CD8-positive, alpha-beta memory T cell (primary cell): ENCODE results near the gene SLC26A4. TPM values are rescaled to one million over a fixed set of nuclear protein-coding genes. Genes with fewer than 3 reads are reported as not detected.
"Not testable (repeated sequence)": the region's sequence is repeated elsewhere in the genome, so short reads cannot be mapped to it uniquely, and the experiment has no call there.

Experiments
- CTCF ChIA-PET: fragments of 350-600 bp; sonication (Branson Sonifier 250); formaldehyde crosslinking; loops from one replicate; lab custom pipeline; 2021; ENCODE audit warnings: antibody characterized with exemption; lab: Charles Lee
- POLR2A ChIA-PET: fragments of 350-600 bp; sonication (Branson Sonifier 250); formaldehyde crosslinking; loops from one replicate; lab custom pipeline; 2021; ENCODE audit warnings: antibody characterized with exemption; lab: Charles Lee
- DNase-seq, 5 donors: peaks; one replicate each; pipeline versions ENCODE4 v3.0.0 to v3.0.0-alpha.2; 2020 to 2022; ENCODE audit warnings: mixed read lengths in 1 of 5
- H3K27ac ChIP-seq: one replicate; pipeline ENCODE4 v1.7.0; 2013; ENCODE audit warnings: low read depth, mild to moderate bottlenecking, low read length, moderate library complexity
- H3K27me3 ChIP-seq: 2 replicates; pipeline ENCODE4 v1.7.0; 2013; ENCODE audit warnings: low read length, mild to moderate bottlenecking; ENCODE audit not compliant: insufficient read depth, poor library complexity, severe bottlenecking
- H3K36me3 ChIP-seq: 2 replicates; pipeline ENCODE4 v1.7.0; 2013; ENCODE audit warnings: mild to moderate bottlenecking, low read length, moderate library complexity; ENCODE audit not compliant: insufficient read depth
- H3K4me1 ChIP-seq: 2 replicates; pipeline ENCODE4 v1.7.0; 2013; ENCODE audit warnings: mild to moderate bottlenecking, low read length, moderate library complexity; ENCODE audit not compliant: insufficient read depth
- H3K4me3 ChIP-seq: 2 replicates; pipeline ENCODE4 v1.7.0; 2013; ENCODE audit warnings: mild to moderate bottlenecking, low read length
- H3K9me3 ChIP-seq: 2 replicates; pipeline ENCODE4 v1.7.0; 2013; ENCODE audit warnings: mild to moderate bottlenecking, low read length
- H3K27ac Mint-ChIP-seq, 8 donors: one replicate each; pipeline ENCODE4 v1.8.0; 2020 to 2021; ENCODE audit warnings: mixed read lengths in 8 of 8, mild to moderate bottlenecking in 6 of 8, inconsistent platforms in 3 of 8, moderate library complexity in 3 of 8
- H3K27me3 Mint-ChIP-seq, 2 donors: one replicate each; pipeline ENCODE4 v1.8.0; 2020 to 2021; ENCODE audit warnings: mixed read lengths in 2 of 2, mild to moderate bottlenecking in 1 of 2, moderate library complexity in 1 of 2
- H3K36me3 Mint-ChIP-seq, 3 donors: one replicate each; pipeline ENCODE4 v1.8.0; 2020 to 2021; ENCODE audit warnings: mixed read lengths in 3 of 3, inconsistent platforms in 1 of 3, mild to moderate bottlenecking in 1 of 3
- H3K4me1 Mint-ChIP-seq, 3 donors: one replicate each; pipeline ENCODE4 v1.8.0; 2020 to 2021; ENCODE audit warnings: mixed read lengths in 3 of 3, inconsistent platforms in 1 of 3, mild to moderate bottlenecking in 1 of 3
- H3K4me3 Mint-ChIP-seq, 7 donors: one replicate each; pipeline ENCODE4 v1.8.0; 2020 to 2021; ENCODE audit warnings: mixed read lengths in 7 of 7, mild to moderate bottlenecking in 6 of 7, moderate library complexity in 4 of 7, inconsistent platforms in 2 of 7
- H3K9me3 Mint-ChIP-seq, 5 donors: one replicate each; pipeline ENCODE4 v1.8.0; 2020 to 2022; ENCODE audit warnings: mixed read lengths in 5 of 5, mild to moderate bottlenecking in 3 of 5, moderate library complexity in 2 of 5, inconsistent platforms in 1 of 5
- polyA plus RNA-seq: library from polyadenylated mRNA; unstranded; fragments of 300-500 nt; fragmentation: Illumina TruSeq; gene quantifications from one replicate; pipeline ENCODE4 v1.2.3, GENCODE V29; 2021
- total RNA-seq, 2 experiments: library from RNA; stranded (reverse); gene quantifications; one replicate each; pipeline ENCODE4 v1.2.3, GENCODE V29; 2021

The SLC26A4 gene
- total and polyA plus RNA-seq, 3 experiments from 2014 or later: 0.78 to 2.1 TPM; not detected in 1

DNA sequence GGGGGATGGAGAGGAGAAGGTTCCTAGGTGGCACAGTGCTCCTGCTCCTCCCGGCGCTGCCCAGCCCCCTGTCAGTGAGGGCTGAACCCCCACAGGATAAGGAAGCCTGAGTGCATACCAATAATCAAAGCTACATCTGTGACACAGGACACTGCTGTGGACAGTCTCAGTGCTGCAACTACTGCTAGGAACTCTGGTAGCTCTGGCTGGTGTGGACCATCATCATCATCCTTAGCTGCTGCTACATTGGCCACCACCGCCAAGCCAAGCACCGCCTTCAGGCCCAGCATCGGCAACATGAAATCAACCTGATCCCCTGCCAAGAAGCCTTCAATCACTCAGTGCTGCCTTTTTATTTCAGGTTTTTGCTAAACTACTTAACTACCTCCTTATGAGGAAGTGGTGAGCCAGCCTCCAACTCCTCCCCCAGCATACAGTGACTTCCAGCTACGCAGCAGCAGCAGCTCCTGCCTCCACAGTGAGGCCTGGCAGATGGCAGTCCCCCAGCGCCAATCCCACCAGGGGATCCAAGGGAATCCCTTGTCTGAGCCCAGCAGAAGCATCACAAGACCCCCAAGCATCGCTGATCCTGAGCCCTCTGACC, 32.1 kb upstream of the SLC26A4 start:
- Mint-ChIP-seq H3K36me3 (peaks cover 6 to 14% (median 7%) of the 10 kb centered on the region in 3 donors), H3K27ac (no peak overlapping the region), H3K9me3 (no peaks in the 10 kb centered on the region), H3K4me3 (no peak overlapping the region), H3K4me1 (no peaks in the 10 kb centered on the region), H3K27me3 (peaks cover 0 to 1% of the 10 kb centered on the region in 2 donors)
- H3K4me3 ChIP-seq: no peak overlapping the region
- no peaks in the 10 kb centered on the region for H3K4me1 ChIP-seq
- ChIA-PET CTCF (no interaction called here), POLR2A (no interaction called here)
- H3K9me3 ChIP-seq: no peaks in the 10 kb centered on the region
- no peaks in the 10 kb centered on the region for H3K27me3 ChIP-seq
- no peak overlapping the region for H3K27ac ChIP-seq
- H3K36me3 ChIP-seq: no peaks in the 10 kb centered on the region
- no peak for DNase-seq

DNA sequence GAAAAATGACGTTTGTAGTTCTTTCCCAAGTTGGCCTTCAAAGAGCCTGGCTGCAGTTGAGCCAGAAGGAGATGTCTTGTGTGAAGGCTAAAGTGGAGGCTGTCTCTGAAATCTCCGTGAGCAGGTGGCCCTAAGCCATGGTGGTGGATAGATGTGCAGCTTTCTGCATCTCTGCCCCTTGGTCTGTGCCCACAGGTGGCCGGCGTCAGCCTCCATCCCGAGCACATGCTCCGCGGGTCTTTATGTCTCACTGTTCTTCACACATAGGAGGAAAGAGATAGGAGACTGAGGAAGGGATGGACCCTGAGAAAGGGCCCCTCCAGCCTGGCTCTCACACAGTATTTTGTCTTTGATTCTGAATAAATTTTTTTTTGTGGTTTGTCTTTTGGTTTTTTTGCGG, 30.3 kb upstream of the SLC26A4 start:
- POLR2A ChIA-PET: no interaction called here
- peaks cover 6 to 20% (median 9%) of the 10 kb centered on the region in 3 donors for H3K36me3 Mint-ChIP-seq

DNA sequence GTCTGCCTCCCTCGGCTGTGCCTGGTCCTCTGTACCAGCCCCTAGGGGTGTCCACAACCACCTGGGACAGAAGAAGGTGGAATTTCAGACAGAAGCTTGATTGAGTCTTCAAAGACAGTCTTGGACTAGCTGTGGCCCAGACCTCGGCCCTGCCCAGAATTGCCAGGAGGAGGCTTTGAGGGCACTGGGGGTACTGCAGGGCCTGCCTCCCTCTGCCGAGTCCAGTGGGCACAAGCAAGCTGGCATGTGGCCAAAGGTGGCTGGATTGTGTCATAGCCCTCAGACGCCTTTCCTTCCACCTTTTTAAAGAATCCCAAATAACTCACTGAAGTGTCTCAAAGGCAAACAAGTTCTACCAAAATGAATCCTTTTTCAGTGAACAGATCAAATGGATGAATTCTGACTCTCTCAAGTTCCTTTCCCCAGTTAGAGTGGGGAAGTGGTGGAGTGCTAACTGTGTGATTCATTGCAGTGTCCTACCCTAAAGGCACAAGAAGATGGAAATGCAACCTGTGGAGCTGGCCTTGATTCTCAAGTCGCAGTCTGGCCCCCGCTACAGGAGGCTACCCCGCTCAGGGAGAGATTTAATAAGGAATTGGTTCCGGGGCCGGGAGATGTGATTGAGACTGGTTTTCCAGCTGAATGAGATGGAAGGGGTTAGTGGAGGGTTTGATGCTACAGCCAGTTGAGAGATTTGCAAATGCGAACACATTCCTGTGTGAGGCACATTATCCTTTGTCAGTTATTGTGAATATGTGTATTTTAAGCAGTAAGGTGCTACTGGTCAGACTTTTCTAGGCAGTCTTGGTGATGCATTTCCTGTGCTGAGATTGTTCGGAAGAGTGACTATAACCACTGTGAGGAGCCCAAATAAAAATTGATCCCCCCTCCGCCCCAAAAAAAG, 28.8 kb upstream of the SLC26A4 start:
- Histone ChIP-seq H3K4me1 (no peaks in the 10 kb centered on the region), H3K4me3 (no peak overlapping the region), H3K27ac (no peak overlapping the region), H3K9me3 (no peaks in the 10 kb centered on the region), H3K36me3 (no peaks in the 10 kb centered on the region), H3K27me3 (no peaks in the 10 kb centered on the region)
- POLR2A ChIA-PET: no interaction called here
- DNase-seq: no peak
- peak overlapping the region in 1 of 8 donors; percentile 68 for H3K27ac Mint-ChIP-seq
- H3K9me3 Mint-ChIP-seq: no peaks in the 10 kb centered on the region
- CTCF ChIA-PET: no interaction called here
- peaks cover 8 to 9% of the 10 kb centered on the region in 2 donors for H3K27me3 Mint-ChIP-seq
- H3K4me1 Mint-ChIP-seq: no peaks in the 10 kb centered on the region
- H3K4me3 Mint-ChIP-seq: no peak overlapping the region
- H3K36me3 Mint-ChIP-seq: peaks cover 6 to 19% (median 6%) of the 10 kb centered on the region in 3 donors

More for the DNA sequence above, 30.3 kb upstream of the SLC26A4 start:
- Histone ChIP-seq H3K4me3 (no peak overlapping the region), H3K27me3 (no peaks in the 10 kb centered on the region), H3K27ac (no peak overlapping the region), H3K36me3 (no peaks in the 10 kb centered on the region), H3K9me3 (no peaks in the 10 kb centered on the region), H3K4me1 (no peaks in the 10 kb centered on the region)
- no peak overlapping the region for H3K4me3 Mint-ChIP-seq
- H3K27me3 Mint-ChIP-seq: peaks cover 3 to 4% of the 10 kb centered on the region in 2 donors
- no peak overlapping the region for H3K27ac Mint-ChIP-seq
- no peak for DNase-seq
- CTCF ChIA-PET: no interaction called here
- no peaks in the 10 kb centered on the region for H3K4me1 Mint-ChIP-seq
- no peaks in the 10 kb centered on the region for H3K9me3 Mint-ChIP-seq

DNA sequence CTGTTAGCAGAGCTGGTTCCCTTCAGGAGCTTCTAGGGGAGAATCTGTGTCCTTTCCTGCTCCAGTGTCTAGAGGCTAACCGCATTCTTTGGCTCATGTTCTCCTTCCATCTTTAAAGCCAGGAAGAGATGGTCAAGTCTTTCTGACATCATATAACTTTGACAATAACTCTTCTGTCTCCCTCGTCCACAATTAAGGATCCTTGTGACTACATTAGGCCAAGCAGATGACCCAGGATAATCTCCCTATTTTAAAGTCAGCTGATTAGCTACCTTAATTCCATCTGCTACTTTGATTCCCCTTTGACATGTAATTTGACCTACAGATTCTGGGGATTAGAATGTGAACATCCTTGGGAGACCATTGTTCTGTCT, 28.1 kb upstream of the SLC26A4 start:
- Mint-ChIP-seq H3K4me1 (no peaks in the 10 kb centered on the region), H3K27ac (no peak overlapping the region), H3K9me3 (no peaks in the 10 kb centered on the region), H3K36me3 (peaks cover 6 to 14% (median 6%) of the 10 kb centered on the region in 3 donors), H3K27me3 (peaks cover 8 to 9% of the 10 kb centered on the region in 2 donors), H3K4me3 (no peak overlapping the region)
- ChIA-PET CTCF (no interaction called here), POLR2A (no interaction called here)
- no peaks in the 10 kb centered on the region for H3K9me3 ChIP-seq
- no peaks in the 10 kb centered on the region for H3K4me1 ChIP-seq
- no peaks in the 10 kb centered on the region for H3K36me3 ChIP-seq
- DNase-seq: no peak
- H3K27ac ChIP-seq: no peak overlapping the region
- H3K27me3 ChIP-seq: no peaks in the 10 kb centered on the region
- no peak overlapping the region for H3K4me3 ChIP-seq

DNA sequence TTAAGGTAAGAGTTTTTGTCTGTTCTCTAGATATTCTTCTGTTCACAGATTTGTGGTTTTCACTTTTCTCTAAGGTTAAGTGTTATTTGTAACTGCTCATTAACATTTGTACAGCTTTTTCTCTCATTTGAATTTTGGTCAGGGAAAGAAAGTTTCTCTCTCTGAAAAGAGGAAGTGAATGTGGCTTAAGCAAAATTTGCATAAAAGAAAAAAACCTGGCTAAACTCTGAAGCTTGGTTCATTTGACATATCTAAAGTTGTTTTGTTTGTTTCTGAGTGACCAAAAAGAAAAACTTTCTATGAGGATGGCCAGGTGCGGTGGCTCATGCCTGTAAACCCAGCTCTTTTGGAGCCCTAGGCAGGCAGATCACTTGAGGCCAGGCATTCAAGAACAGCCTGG, 22.0 kb upstream of the SLC26A4 start:
- H3K9me3 ChIP-seq: no peaks in the 10 kb centered on the region
- no peak overlapping the region for H3K4me3 Mint-ChIP-seq
- H3K9me3 Mint-ChIP-seq: peaks cover 0 to 2% (median 0%) of the 10 kb centered on the region in 5 donors
- H3K4me1 Mint-ChIP-seq: peaks cover 0 to 4% (median 0%) of the 10 kb centered on the region in 3 donors
- H3K27ac Mint-ChIP-seq: no peak overlapping the region
- ChIA-PET POLR2A (no interaction called here), CTCF (no interaction called here)
- no peak overlapping the region for H3K27ac ChIP-seq
- no peaks in the 10 kb centered on the region for H3K27me3 ChIP-seq
- DNase-seq: no peak
- no peak overlapping the region for H3K4me3 ChIP-seq
- H3K27me3 Mint-ChIP-seq: peaks cover 13 to 23% of the 10 kb centered on the region in 2 donors
- H3K4me1 ChIP-seq: no peaks in the 10 kb centered on the region
- peaks cover 0 to 12% (median 2%) of the 10 kb centered on the region in 3 donors for H3K36me3 Mint-ChIP-seq
- no peaks in the 10 kb centered on the region for H3K36me3 ChIP-seq

DNA sequence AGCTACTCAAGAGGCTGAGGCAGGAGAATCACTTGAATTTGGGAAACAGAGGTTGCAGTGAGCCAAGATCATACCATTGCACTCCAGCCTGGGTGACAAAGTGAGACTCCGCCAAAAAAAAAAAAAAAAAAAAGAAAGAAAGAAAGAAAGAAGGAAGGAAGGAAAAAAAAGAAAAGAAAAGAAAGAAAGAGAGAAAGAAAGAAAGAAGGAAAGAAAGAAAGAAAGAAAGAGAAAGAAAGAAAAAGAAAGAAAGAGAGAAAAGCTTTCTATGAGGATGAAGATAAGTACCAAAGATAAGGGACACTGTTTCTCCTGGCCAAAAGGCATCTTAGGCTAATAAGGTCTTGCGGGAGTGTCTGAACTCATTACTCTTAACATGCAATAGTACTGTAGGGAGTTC, 21.6 kb upstream of the SLC26A4 start:
- H3K27me3 ChIP-seq, H3K27ac ChIP-seq, POLR2A ChIA-PET, H3K9me3 ChIP-seq, DNase-seq, H3K4me1 Mint-ChIP-seq, H3K4me3 Mint-ChIP-seq, H3K27ac Mint-ChIP-seq, H3K4me3 ChIP-seq, H3K9me3 Mint-ChIP-seq, H3K36me3 ChIP-seq, H3K4me1 ChIP-seq: not testable (repeated sequence)
- H3K27me3 Mint-ChIP-seq: peaks cover 11 to 23% of the 10 kb centered on the region in 2 donors
- CTCF ChIA-PET: interaction anchor here (0.7 kb wide), 1 partner anchor 400 kb away, joined by 3 read pairs; no protein-coding TSS in a partner anchor
- H3K36me3 Mint-ChIP-seq: peaks cover 0 to 11% (median 2%) of the 10 kb centered on the region in 3 donors

DNA sequence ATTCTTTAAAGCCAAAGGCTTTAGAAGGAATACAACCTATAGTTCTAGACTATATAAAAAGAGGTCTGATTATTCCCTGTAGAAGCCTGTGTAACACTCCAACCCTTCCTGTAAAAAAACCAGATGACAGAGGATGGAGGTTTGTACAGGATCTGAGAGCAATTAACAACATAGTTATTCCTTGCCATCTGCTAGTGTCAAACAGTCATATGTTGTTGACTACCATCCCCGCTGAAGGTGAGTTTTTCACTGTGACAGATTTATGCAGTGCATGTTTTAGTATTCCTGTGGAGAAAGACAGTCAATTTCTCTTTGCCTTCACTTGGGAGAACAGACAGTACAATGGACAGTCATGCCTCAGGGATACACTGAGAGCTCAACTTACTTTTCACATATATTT, 19.0 kb upstream of the SLC26A4 start:
- POLR2A ChIA-PET: no interaction called here
- peaks cover 0 to 11% (median 0%) of the 10 kb centered on the region in 3 donors for H3K36me3 Mint-ChIP-seq
- no peak for DNase-seq
- peaks cover 0 to 8% (median 2%) of the 10 kb centered on the region in 3 donors for H3K4me1 Mint-ChIP-seq
- no peaks in the 10 kb centered on the region for H3K27me3 ChIP-seq
- H3K4me1 ChIP-seq: no peaks in the 10 kb centered on the region
- no peak overlapping the region for H3K27ac Mint-ChIP-seq
- CTCF ChIA-PET: no interaction called here
- no peak overlapping the region for H3K4me3 Mint-ChIP-seq
- no peak overlapping the region for H3K27ac ChIP-seq
- H3K9me3 Mint-ChIP-seq: peaks cover 0 to 8% (median 3%) of the 10 kb centered on the region in 5 donors
- no peak overlapping the region for H3K4me3 ChIP-seq
- no peaks in the 10 kb centered on the region for H3K9me3 ChIP-seq
- H3K27me3 Mint-ChIP-seq: peaks cover 10 to 15% of the 10 kb centered on the region in 2 donors
- H3K36me3 ChIP-seq: no peaks in the 10 kb centered on the region

DNA sequence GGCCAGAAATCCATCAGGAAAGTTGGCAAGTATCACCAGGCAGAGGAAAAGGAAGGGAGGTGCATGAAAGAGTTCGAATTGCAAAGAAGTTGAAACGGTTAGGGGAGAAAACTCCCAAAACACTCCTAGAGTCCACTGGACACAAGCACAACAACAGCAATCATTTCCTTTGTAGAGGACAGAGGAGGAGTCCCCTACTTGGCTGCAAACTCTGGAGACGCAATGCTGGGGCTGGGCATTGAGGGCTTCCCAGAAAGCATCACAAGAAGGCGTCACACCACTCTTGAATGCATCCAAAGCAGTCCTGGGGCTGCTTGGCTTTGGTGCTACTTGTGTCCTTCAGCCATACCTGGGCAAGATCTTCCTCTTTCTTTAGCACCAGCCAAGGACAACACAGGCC, 18.1 kb upstream of the SLC26A4 start:
- ChIA-PET POLR2A (no interaction called here), CTCF (no interaction called here)
- Histone ChIP-seq H3K9me3 (no peaks in the 10 kb centered on the region), H3K27me3 (no peaks in the 10 kb centered on the region), H3K36me3 (no peaks in the 10 kb centered on the region), H3K4me1 (no peaks in the 10 kb centered on the region), H3K27ac (no peak overlapping the region), H3K4me3 (no peak overlapping the region)
- no peak overlapping the region for H3K27ac Mint-ChIP-seq
- H3K4me1 Mint-ChIP-seq: peaks cover 0 to 8% (median 2%) of the 10 kb centered on the region in 3 donors
- no peak for DNase-seq
- H3K9me3 Mint-ChIP-seq: peaks cover 0 to 8% (median 3%) of the 10 kb centered on the region in 5 donors
- peaks cover 0 to 11% (median 0%) of the 10 kb centered on the region in 3 donors for H3K36me3 Mint-ChIP-seq
- peaks cover 10 to 15% of the 10 kb centered on the region in 2 donors for H3K27me3 Mint-ChIP-seq
- H3K4me3 Mint-ChIP-seq: no peak overlapping the region
